ENCODE data around the gene SLC8B1.
A peak's percentile ranks its signal among the peaks of the same experiment; 100 is the strongest.
"Not testable (repeated sequence)": the region's sequence is repeated elsewhere in the genome, so short reads cannot be mapped to it uniquely, and the experiment has no call there.

The SLC8B1 gene

DNA sequence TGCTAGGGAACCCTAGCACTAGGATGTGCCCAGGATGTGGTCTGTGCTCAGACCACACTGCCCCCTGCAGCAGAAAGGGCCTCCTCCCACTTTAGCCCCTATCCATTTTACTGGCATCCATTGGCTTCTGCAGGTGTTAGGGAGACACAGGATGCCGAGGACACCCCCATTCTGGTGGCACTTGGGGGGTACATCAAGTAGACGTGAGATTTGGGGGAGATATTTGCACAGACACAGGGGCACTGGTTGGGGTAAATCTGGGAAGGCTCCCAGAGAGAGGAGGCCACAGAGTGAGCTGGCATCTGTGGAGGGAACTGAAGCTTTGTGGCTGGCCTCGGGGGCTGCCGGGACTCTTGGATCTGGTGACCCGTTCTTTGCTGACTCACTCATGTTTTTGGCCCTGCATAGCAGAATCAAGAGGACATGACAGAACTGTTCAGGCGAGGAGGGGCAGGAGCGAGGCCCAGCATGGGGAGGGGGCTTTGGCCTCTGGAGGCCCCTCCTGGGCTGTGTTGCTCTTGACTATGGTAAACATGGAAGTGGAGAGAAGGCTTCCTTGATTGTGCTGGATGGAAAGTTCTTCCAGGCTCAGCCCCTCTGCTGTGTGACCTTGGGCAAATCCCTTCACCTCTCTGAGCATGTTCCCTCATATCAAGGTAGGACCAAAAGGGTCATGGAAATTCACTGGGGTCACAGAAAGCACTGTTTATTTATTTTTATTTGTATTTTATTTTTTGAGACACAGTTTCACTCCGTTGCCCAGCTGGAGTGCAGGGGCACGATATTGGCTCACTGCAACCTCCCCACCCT, 25.2 kb upstream of the SLC8B1 start:
- Mint-ChIP-seq H3K9me3 (no peaks in the 10 kb centered on the region), H3K4me3 (peak overlapping the region; percentile 92), H3K27me3 (ENCODE audit: low read depth, poor library complexity) (peaks cover 16% of the 10 kb centered on the region), H3K36me3 (ENCODE audit: low read depth) (peaks cover 4% of the 10 kb centered on the region), H3K27ac (no peak overlapping the region), H3K4me1 (peaks cover 17% of the 10 kb centered on the region)
- TF ChIP-seq, protein P1, sequence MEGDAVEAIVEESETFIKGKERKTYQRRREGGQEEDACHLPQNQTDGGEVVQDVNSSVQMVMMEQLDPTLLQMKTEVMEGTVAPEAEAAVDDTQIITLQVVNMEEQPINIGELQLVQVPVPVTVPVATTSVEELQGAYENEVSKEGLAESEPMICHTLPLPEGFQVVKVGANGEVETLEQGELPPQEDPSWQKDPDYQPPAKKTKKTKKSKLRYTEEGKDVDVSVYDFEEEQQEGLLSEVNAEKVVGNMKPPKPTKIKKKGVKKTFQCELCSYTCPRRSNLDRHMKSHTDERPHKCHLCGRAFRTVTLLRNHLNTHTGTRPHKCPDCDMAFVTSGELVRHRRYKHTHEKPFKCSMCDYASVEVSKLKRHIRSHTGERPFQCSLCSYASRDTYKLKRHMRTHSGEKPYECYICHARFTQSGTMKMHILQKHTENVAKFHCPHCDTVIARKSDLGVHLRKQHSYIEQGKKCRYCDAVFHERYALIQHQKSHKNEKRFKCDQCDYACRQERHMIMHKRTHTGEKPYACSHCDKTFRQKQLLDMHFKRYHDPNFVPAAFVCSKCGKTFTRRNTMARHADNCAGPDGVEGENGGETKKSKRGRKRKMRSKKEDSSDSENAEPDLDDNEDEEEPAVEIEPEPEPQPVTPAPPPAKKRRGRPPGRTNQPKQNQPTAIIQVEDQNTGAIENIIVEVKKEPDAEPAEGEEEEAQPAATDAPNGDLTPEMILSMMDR (IDR thresholded peaks at IDR 0.05): no peak
- no peak for DNase-seq

DNA sequence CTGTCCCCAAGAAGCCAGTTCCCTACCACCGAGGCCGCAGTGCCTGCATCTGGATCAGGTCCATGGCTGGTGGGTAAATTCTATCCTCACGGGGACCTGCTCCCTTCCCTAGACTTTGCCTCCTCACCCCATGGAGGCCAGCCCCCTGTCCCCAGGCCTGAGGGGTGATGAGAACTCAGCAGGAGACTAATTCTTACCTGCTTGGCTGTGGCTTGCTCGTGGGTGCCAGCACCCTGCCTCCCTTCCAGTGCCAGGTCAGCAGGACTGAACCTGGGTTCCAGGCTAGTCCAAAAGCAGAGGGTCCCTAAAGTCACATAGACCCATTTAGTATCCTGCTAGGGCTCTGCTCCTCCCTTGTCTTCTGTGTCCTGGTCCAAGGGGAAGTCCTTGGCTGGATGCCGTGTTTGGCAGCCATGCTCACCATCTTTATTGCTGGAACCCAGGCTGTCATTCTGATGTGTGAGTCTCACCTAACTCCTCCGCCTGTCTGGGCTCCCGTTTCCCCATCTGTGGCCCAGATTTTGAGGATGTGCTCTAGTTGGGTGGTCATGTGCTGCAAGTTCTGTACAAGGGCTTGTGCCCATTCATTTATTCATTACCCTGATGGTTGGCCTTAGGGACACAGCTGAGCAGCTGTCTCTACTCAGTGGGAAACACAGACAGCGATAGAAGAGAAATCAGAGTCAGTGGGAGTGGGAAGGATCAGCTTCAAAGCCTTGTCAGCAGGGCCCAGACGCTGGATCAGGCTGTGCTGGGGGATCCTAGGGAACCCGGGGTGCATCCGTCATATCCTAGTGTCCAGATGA, 24.4 kb upstream of the SLC8B1 start:
- H3K27ac Mint-ChIP-seq: peak overlapping the region; percentile 71

DNA sequence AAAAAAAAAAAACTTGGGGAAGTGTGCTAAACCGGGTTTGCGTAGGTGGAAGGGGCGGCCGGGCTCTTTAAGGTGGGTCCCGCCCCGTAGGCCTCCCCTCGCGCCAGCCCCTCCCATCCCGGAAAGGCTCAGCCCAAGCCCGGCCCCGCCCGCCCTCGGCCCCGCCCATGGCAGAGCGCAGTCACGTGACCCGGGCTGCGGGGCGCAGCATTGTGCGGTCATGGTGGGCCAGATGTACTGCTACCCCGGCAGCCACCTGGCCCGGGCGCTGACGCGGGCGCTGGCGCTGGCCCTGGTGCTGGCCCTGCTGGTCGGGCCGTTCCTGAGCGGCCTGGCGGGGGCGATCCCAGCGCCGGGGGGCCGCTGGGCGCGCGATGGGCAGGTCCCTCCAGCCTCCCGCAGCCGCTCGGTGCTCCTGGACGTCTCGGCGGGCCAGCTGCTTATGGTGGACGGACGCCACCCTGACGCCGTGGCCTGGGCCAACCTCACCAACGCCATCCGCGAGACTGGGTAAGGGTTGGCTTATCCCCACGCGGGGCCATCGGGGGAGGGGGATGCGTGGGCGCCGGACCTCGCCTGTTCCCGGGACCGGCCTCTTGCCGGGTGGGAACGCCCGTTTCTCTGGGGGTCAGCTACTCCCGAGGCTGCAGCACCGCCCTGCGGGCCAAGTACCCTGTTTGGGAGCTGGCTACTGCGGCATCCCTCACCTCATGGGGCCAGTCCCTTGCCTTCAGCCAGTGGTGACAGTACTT, 23.6 kb upstream of the SLC8B1 start, which contains the start of gene PLBD2:
TSS of gene PLBD2 (plus strand) at position 207 of the 752 bp plus-strand sequence. CDS start at position 221, 14 bp downstream.
- TF ChIP-seq, protein P1 (IDR thresholded peaks at IDR 0.05): no peak
- no peaks in the 10 kb centered on the region for H3K9me3 Mint-ChIP-seq
- peak within 1 kb of the TSS; percentile 92 for H3K4me3 Mint-ChIP-seq
- H3K27me3 Mint-ChIP-seq (ENCODE audit: low read depth, poor library complexity): peaks cover 14% of the 10 kb centered on the region
- peaks cover 4% of the 10 kb centered on the region for H3K36me3 Mint-ChIP-seq (ENCODE audit: low read depth)
- H3K4me1 Mint-ChIP-seq: peaks cover 17% of the 10 kb centered on the region
- peak within 1 kb of the TSS; percentile 71 for H3K27ac Mint-ChIP-seq
- DNase-seq: peak; percentile 95

More for the DNA sequence above, 24.4 kb upstream of the SLC8B1 start:
- Mint-ChIP-seq H3K9me3 (no peaks in the 10 kb centered on the region), H3K4me1 (peaks cover 17% of the 10 kb centered on the region), H3K27me3 (ENCODE audit: low read depth, poor library complexity) (peaks cover 14% of the 10 kb centered on the region), H3K36me3 (ENCODE audit: low read depth) (peaks cover 4% of the 10 kb centered on the region), H3K4me3 (peak overlapping the region; percentile 92)
- DNase-seq: no peak
- TF ChIP-seq, protein P1 (IDR thresholded peaks at IDR 0.05): no peak

DNA sequence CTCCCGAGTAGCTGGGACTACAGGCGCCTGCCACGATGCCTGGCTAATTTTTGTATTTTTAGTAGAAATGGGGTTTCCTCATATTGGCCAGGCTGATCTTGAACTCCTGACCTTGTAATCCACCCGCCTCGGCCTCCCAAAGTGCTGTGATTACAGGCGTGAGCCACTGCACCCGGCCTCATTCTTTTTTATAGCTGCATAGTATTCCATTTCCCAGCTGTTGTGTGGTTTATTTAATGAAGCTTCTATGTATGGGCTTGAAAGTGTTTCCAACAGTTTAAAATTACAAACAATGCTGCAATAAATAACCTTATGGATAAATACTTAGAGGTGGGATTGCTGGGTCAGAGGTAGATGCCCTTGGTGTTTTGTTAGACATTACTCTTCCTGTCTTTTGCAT, 19.3 kb upstream of the SLC8B1 start:
- Mint-ChIP-seq H3K4me1 (peaks cover 12% of the 10 kb centered on the region), H3K27me3 (ENCODE audit: low read depth, poor library complexity) (peaks cover 44% of the 10 kb centered on the region)
- DNase-seq; H3K9me3 Mint-ChIP-seq; H3K4me3 Mint-ChIP-seq; H3K36me3 Mint-ChIP-seq (ENCODE audit: low read depth); H3K27ac Mint-ChIP-seq: not testable (repeated sequence)

DNA sequence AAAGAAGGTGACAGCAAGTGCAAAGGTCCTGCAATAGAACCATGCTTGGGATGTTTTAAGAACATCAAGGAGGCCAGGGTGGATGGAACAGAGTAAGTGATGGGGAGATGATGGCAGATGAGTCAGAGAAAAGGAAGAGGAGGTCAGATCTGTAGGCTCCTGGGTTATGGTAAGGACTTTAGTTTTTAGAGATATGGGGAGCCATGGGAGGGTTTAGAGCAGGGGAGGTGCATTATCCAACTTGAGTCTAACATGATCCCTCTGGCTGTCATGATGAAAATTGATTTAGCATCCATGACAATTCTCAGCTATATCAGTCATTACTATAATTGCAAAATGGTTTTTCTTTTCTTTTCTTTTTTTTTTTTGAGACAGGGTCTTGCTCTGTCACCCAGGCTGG, 16.2 kb upstream of the SLC8B1 start:
- no peaks in the 10 kb centered on the region for H3K36me3 Mint-ChIP-seq (ENCODE audit: low read depth)
- H3K4me3 Mint-ChIP-seq: no peak overlapping the region
- no peak overlapping the region for H3K27ac Mint-ChIP-seq
- H3K27me3 Mint-ChIP-seq (ENCODE audit: low read depth, poor library complexity): peaks cover 46% of the 10 kb centered on the region
- peaks cover 9% of the 10 kb centered on the region for H3K4me1 Mint-ChIP-seq
- no peak for DNase-seq
- H3K9me3 Mint-ChIP-seq: no peaks in the 10 kb centered on the region
- TF ChIP-seq, protein P1 (IDR thresholded peaks at IDR 0.05): no peak

Data from nephron progenitor cell (in vitro differentiated cells).